ENCODE data around the gene HLA-A. TPM values are rescaled to one million over a fixed set of nuclear protein-coding genes. Genes with fewer than 3 reads are reported as not detected.
A peak's percentile ranks its signal among the peaks of the same experiment; 100 is the strongest.
"Not testable (repeated sequence)": the region's sequence is repeated elsewhere in the genome, so short reads cannot be mapped to it uniquely, and the experiment has no call there.

The HLA-A gene
- total and polyA plus RNA-seq, 9 of the 15 experiments (the other 6 are each of a cell fraction or from before 2014, with no cell fraction given), result 0.46 to 3.3 TPM; not detected in 7

- H3K79me2 ChIP-seq (ENCODE audit: control insufficient read depth, insufficient read depth, low read length); CTCF ChIA-PET (ENCODE audit: low intra/inter-chr PET ratio); H4K20me1 ChIP-seq (replicated peaks; ENCODE audit: control insufficient read depth, insufficient read depth, low read length); H3K9me1 ChIP-seq (ENCODE audit: control insufficient read depth, insufficient read depth, low read length); H3K4me1 ChIP-seq (replicated peaks in 1 of 2; ENCODE audit: control insufficient read depth in 2 of 2, insufficient read depth in 2 of 2, low read length in 2 of 2); H3K9ac ChIP-seq (ENCODE audit: insufficient read depth in 1 of 2, low read depth in 2 of 2, low read length in 2 of 2); H3K4me2 ChIP-seq (ENCODE audit: insufficient read depth, low read length); BruUV-seq (replicated peaks); H3K27ac ChIP-seq (ENCODE audit: extremely low read depth, low read depth, low read length); in situ Hi-C loops (cut with MboI); H2AFZ ChIP-seq (ENCODE audit: low read depth, low read length); FAIRE-seq; DNase-seq (ENCODE audit: extremely low read depth in 1 of 4, low spot score in 3 of 4); ATAC-seq; intact Hi-C loops (cut with micrococcal nuclease); H3K4me3 ChIP-seq; H3K9me3 ChIP-seq (replicated peaks; ENCODE audit: control insufficient read depth, insufficient read depth, low read depth, low read length); H3K36me3 ChIP-seq (ENCODE audit: control insufficient read depth, insufficient read depth, low read length); TF ChIP-seq TOE1 (CRISPR knock-in tag; IDR thresholded peaks at IDR 0.05; ENCODE audit: borderline replicate concordance, low read depth): not testable (repeated sequence)
- POLR2A ChIA-PET, result interaction anchor here (1.6 kb wide), 1 partner anchor 12 kb away, joined by 4 read pairs; the partner anchor contains the start of gene HLA-A
- TF ChIP-seq RAD51 (IDR thresholded peaks at IDR 0.05; ENCODE audit: borderline replicate concordance, low read depth), result peak; percentile 69
- 0 out of 2 replicates have a peak, but pooled peaks have one; percentile 57 for TF ChIP-seq TOE1 (IDR thresholded peaks at IDR 0.05; ENCODE audit: borderline replicate concordance)
- TF ChIP-seq, protein P1, sequence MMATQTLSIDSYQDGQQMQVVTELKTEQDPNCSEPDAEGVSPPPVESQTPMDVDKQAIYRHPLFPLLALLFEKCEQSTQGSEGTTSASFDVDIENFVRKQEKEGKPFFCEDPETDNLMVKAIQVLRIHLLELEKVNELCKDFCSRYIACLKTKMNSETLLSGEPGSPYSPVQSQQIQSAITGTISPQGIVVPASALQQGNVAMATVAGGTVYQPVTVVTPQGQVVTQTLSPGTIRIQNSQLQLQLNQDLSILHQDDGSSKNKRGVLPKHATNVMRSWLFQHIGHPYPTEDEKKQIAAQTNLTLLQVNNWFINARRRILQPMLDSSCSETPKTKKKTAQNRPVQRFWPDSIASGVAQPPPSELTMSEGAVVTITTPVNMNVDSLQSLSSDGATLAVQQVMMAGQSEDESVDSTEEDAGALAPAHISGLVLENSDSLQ (IDR thresholded peaks at IDR 0.05), result peak; percentile 27; the same call in 1 of the 2 replicates
- peak; percentile 91 for TF ChIP-seq TFE3 (CRISPR knock-in tag; IDR thresholded peaks at IDR 0.05)
- 0 out of 2 replicates have a peak, but pooled peaks have one; percentile 11 for TF ChIP-seq CBFA2T2 (conservative IDR thresholded peaks at IDR 0.05)
- 2% methylated on average over 7 of the region's 7 CpGs for WGBS (ENCODE audit: insufficient coverage, low coverage, missing lambda C conversion rate)
- peaks cover 7 to 18% of the 10 kb centered on the region in 2 experiments; a peak in 3 of 5 replicates for H3K27me3 ChIP-seq (ENCODE audit: control insufficient read depth in 2 of 2, insufficient read depth in 2 of 2, low read length in 2 of 2)
Measured at GRCh38 chr6:29930047-29930446, 12.3 kb upstream of the HLA-A start.
